Activated naive CD4-positive, alpha-beta T cell treated with anti-CD3 and anti-CD28 coated beads, Interleukin-2, amount 50 U/mL, for 24 hours (primary cell): ENCODE measurements around the gene AOAH.

Experiments used
- H3K27ac Mint-ChIP-seq: one replicate; pipeline ENCODE4 v1.8.0; 2021; ENCODE audit warnings: mild to moderate bottlenecking, mixed read lengths
- H3K27me3 Mint-ChIP-seq: one replicate; pipeline ENCODE4 v1.8.0; 2021; ENCODE audit warnings: mixed read lengths
- H3K36me3 Mint-ChIP-seq: one replicate; pipeline ENCODE4 v1.8.0; 2021; ENCODE audit warnings: mixed read lengths
- H3K4me1 Mint-ChIP-seq: one replicate; pipeline ENCODE4 v1.8.0; 2021; ENCODE audit warnings: mixed read lengths
- H3K4me3 Mint-ChIP-seq: one replicate; pipeline ENCODE4 v1.8.0; 2021; ENCODE audit warnings: mild to moderate bottlenecking, mixed read lengths
- H3K9me3 Mint-ChIP-seq: one replicate; pipeline ENCODE4 v1.8.0; 2021; ENCODE audit warnings: mixed read lengths

The AOAH gene

GRCh38 chr7:36747280-36748016 is 23.2 kb upstream of the AOAH start:
- Mint-ChIP-seq H3K4me3 (no peak overlapping the region), H3K27me3 (no peaks in the 10 kb centered on the region), H3K4me1 (peaks cover 14% of the 10 kb centered on the region), H3K9me3 (no peaks in the 10 kb centered on the region), H3K27ac (peak overlapping the region; percentile 2), H3K36me3 (peaks cover 2% of the 10 kb centered on the region)

GRCh38 chr7:36746347-36746746 is 22.1 kb upstream of the AOAH start:
- Mint-ChIP-seq H3K4me1 (peaks cover 14% of the 10 kb centered on the region), H3K27me3 (no peaks in the 10 kb centered on the region), H3K9me3 (no peaks in the 10 kb centered on the region), H3K4me3 (no peak overlapping the region), H3K36me3 (peaks cover 2% of the 10 kb centered on the region), H3K27ac (no peak overlapping the region)

GRCh38 chr7:36742911-36743775 is 18.8 kb upstream of the AOAH start:
- H3K27me3 Mint-ChIP-seq: no peaks in the 10 kb centered on the region
- peaks cover 2% of the 10 kb centered on the region for H3K36me3 Mint-ChIP-seq
- peaks cover 16% of the 10 kb centered on the region for H3K4me1 Mint-ChIP-seq

GRCh38 chr7:36741866-36742265 is 17.6 kb upstream of the AOAH start:
- Mint-ChIP-seq H3K4me1 (peaks cover 12% of the 10 kb centered on the region), H3K4me3 (no peak overlapping the region), H3K27ac (no peak overlapping the region), H3K9me3 (no peaks in the 10 kb centered on the region), H3K27me3 (no peaks in the 10 kb centered on the region), H3K36me3 (peaks cover 2% of the 10 kb centered on the region)

More at GRCh38 chr7:36742911-36743775, 18.8 kb upstream of the AOAH start:
- Mint-ChIP-seq H3K4me3 (no peak overlapping the region), H3K9me3 (no peaks in the 10 kb centered on the region), H3K27ac (no peak overlapping the region)

GRCh38 chr7:36739351-36739750 is 15.1 kb upstream of the AOAH start:
- peaks cover 31% of the 10 kb centered on the region for H3K4me1 Mint-ChIP-seq

GRCh38 chr7:36736899-36737211 is 12.6 kb upstream of the AOAH start:
- H3K36me3 Mint-ChIP-seq: no peaks in the 10 kb centered on the region
- H3K27me3 Mint-ChIP-seq: no peaks in the 10 kb centered on the region
- H3K4me3 Mint-ChIP-seq: peak overlapping the region; percentile 63
- H3K4me1 Mint-ChIP-seq: peaks cover 31% of the 10 kb centered on the region
- peaks cover 4% of the 10 kb centered on the region for H3K9me3 Mint-ChIP-seq
- H3K27ac Mint-ChIP-seq: peak overlapping the region; percentile 73

More at GRCh38 chr7:36739351-36739750, 15.1 kb upstream of the AOAH start:
- no peaks in the 10 kb centered on the region for H3K9me3 Mint-ChIP-seq
- H3K4me3 Mint-ChIP-seq: no peak overlapping the region
- peaks cover 2% of the 10 kb centered on the region for H3K36me3 Mint-ChIP-seq
- no peak overlapping the region for H3K27ac Mint-ChIP-seq
- H3K27me3 Mint-ChIP-seq: no peaks in the 10 kb centered on the region

- Mint-ChIP-seq H3K4me3 (peak overlapping the region; percentile 63), H3K36me3 (no peaks in the 10 kb centered on the region), H3K9me3 (peaks cover 7% of the 10 kb centered on the region), H3K27ac (peak overlapping the region; percentile 31), H3K27me3 (no peaks in the 10 kb centered on the region), H3K4me1 (peaks cover 31% of the 10 kb centered on the region)
Observed at GRCh38 chr7:36736090-36736898, 12.0 kb upstream of the AOAH start.

- Mint-ChIP-seq H3K27ac (no peak overlapping the region), H3K4me3 (no peak overlapping the region), H3K4me1 (peaks cover 31% of the 10 kb centered on the region), H3K9me3 (peaks cover 10% of the 10 kb centered on the region), H3K27me3 (no peaks in the 10 kb centered on the region), H3K36me3 (no peaks in the 10 kb centered on the region)
Observed at GRCh38 chr7:36735172-36735571, 10.9 kb upstream of the AOAH start.

GRCh38 chr7:36734731-36735130 is 10.4 kb upstream of the AOAH start:
- no peak overlapping the region for H3K27ac Mint-ChIP-seq
- no peaks in the 10 kb centered on the region for H3K36me3 Mint-ChIP-seq
- no peak overlapping the region for H3K4me3 Mint-ChIP-seq
- peaks cover 14% of the 10 kb centered on the region for H3K9me3 Mint-ChIP-seq
- H3K4me1 Mint-ChIP-seq: peaks cover 31% of the 10 kb centered on the region
- H3K27me3 Mint-ChIP-seq: no peaks in the 10 kb centered on the region

- peaks cover 19% of the 10 kb centered on the region for H3K9me3 Mint-ChIP-seq
- peaks cover 33% of the 10 kb centered on the region for H3K4me1 Mint-ChIP-seq
- no peak overlapping the region for H3K4me3 Mint-ChIP-seq
- H3K27me3 Mint-ChIP-seq: no peaks in the 10 kb centered on the region
- no peak overlapping the region for H3K27ac Mint-ChIP-seq
- H3K36me3 Mint-ChIP-seq: peaks cover 1% of the 10 kb centered on the region
Observed at GRCh38 chr7:36733411-36733810, 9.1 kb upstream of the AOAH start.

- Mint-ChIP-seq H3K9me3 (peaks cover 19% of the 10 kb centered on the region), H3K27ac (no peak overlapping the region), H3K4me3 (no peak overlapping the region), H3K4me1 (peaks cover 29% of the 10 kb centered on the region), H3K27me3 (no peaks in the 10 kb centered on the region), H3K36me3 (peaks cover 1% of the 10 kb centered on the region)
Observed at GRCh38 chr7:36732806-36733205, 8.5 kb upstream of the AOAH start.

- Mint-ChIP-seq H3K27me3 (no peaks in the 10 kb centered on the region), H3K9me3 (peaks cover 19% of the 10 kb centered on the region), H3K27ac (no peak overlapping the region), H3K4me3 (no peak overlapping the region), H3K4me1 (peaks cover 35% of the 10 kb centered on the region), H3K36me3 (peaks cover 1% of the 10 kb centered on the region)
Observed at GRCh38 chr7:36730046-36730445, 5.8 kb upstream of the AOAH start.

- H3K36me3 Mint-ChIP-seq: peaks cover 1% of the 10 kb centered on the region
- peaks cover 50% of the 10 kb centered on the region for H3K4me1 Mint-ChIP-seq
- peaks cover 19% of the 10 kb centered on the region for H3K9me3 Mint-ChIP-seq
- no peaks in the 10 kb centered on the region for H3K27me3 Mint-ChIP-seq
- H3K4me3 Mint-ChIP-seq: no peak overlapping the region
- no peak overlapping the region for H3K27ac Mint-ChIP-seq
Observed at GRCh38 chr7:36728143-36728542, 3.8 kb upstream of the AOAH start.

GRCh38 chr7:36726806-36727503 is 2.7 kb upstream of the AOAH start:
- Mint-ChIP-seq H3K9me3 (peaks cover 16% of the 10 kb centered on the region), H3K27me3 (no peaks in the 10 kb centered on the region), H3K36me3 (peaks cover 1% of the 10 kb centered on the region), H3K4me1 (peaks cover 59% of the 10 kb centered on the region), H3K27ac (peak overlapping the region; percentile 26), H3K4me3 (no peak overlapping the region)

- peaks cover 64% of the 10 kb centered on the region for H3K4me1 Mint-ChIP-seq
- no peak overlapping the region for H3K4me3 Mint-ChIP-seq
- peaks cover 1% of the 10 kb centered on the region for H3K36me3 Mint-ChIP-seq
- H3K9me3 Mint-ChIP-seq: peaks cover 12% of the 10 kb centered on the region
- no peak overlapping the region for H3K27ac Mint-ChIP-seq
- H3K27me3 Mint-ChIP-seq: no peaks in the 10 kb centered on the region
Observed at GRCh38 chr7:36726311-36726710, 2.0 kb upstream of the AOAH start.
